GM21360 (cell line): ENCODE measurements around the gene SEMA4D.

Experiments used
- ATAC-seq: cut with Tn5 transposase; IDR thresholded peaks from one replicate; pipeline ENCODE4 v1.9.1; 2021; ENCODE audit warnings: mild to moderate bottlenecking, moderate library complexity; ENCODE audit not compliant: unreplicated experiment

SEMA4D gene

DNA sequence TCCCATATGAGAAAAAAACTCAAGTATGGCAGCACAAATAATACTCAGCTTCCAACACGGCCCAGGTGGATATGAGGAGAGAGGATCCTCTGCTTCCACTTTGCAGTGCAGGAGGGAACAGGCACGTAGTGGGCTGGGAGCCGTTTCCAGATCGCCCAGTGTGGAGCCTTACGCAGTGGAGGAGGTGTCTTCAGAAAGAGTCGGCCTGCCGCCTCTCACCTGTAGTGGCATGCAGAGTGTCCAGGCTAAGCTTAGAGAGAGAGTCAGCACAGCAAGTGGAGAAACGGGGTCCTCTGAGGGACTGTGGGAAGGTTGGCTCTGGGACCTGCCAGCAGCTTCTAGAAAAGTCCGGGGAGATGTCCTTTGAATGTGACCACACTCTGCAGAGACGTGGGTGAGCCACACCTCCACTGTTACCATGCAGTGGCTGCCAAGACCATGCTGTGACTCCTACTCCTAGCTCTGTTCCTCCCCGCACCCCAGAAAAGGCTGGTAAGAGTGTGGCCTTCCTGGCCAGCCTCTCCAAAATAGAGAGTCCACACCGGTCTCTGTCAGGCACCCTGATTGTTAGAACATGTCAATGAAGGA is 3.5 kb upstream of the SEMA4D start:
- no peak for ATAC-seq

GRCh38 chr9:89500008-89500407 is 2.1 kb upstream of the SEMA4D start:
- no peak for ATAC-seq

- no peak for ATAC-seq
Observed at GRCh38 chr9:89498852-89499480, 1.1 kb upstream of the SEMA4D start.

DNA sequence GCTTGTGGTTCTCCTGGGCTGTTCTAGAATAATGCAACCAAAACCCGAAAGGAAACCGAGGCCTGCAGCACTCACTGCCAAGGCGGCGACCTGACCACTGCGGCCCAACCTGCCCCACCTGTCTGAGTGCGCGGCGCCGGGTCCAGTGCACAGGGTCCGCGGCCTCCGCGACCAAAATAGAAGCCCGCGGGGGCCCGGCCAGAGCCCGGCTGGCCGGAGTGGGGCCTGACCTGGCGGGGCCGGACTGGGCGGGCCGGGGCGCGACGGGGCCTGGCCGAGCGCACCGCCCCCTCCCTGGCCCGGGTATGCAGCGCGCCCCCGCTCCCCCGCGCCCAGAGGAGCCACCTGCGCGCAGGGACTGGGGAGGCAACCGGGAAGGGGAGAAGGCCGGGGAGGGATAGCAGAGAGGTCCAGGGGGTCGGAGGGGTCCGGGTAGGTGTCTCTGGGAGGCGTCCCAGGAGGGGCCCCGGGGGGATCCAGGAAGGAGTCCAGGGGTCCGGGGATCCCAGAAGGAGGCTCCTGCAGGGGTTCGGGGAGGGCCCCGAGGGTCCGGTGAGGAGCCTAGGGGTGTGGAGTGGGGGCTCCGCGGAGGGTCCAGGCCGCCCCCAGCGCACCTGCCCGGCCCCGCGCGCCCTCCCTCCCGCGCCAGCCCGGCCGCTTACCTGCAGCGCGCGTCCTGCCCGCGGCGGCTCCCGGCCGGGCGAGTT is 503 bp downstream of the SEMA4D start:
- ATAC-seq: peak; percentile 24

DNA sequence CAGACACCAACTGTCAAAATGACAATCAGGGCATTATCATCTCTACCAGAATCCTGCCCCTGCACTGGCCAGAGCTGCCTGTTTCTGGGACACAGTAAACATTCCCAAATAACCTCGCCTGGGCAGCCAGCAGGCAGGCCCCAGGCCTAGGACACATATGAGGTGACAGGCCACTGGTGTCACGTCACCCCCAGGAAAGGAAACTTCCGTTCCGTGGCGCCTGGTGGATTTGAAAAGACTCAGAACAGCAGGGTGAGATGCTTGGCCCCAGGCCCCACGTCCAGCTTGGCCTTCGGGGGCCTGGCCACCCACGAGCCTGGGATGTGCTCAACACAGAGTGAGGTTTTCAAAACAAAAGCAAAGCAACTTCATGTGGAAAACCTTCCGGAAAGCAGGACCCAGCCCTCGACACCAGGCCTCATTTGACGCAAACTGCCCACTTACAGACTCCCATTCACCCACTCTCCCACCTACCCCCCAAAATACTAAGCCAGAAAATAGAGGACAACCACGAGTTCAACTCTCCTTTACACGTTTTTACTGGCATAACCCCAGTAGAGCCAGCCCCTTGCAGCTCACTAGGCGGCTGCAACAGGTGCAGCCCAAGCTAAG is 1.2 kb downstream of the SEMA4D start:
- ATAC-seq: no peak

GRCh38 chr9:89495824-89496560 is 1.9 kb downstream of the SEMA4D start:
- no peak for ATAC-seq

DNA sequence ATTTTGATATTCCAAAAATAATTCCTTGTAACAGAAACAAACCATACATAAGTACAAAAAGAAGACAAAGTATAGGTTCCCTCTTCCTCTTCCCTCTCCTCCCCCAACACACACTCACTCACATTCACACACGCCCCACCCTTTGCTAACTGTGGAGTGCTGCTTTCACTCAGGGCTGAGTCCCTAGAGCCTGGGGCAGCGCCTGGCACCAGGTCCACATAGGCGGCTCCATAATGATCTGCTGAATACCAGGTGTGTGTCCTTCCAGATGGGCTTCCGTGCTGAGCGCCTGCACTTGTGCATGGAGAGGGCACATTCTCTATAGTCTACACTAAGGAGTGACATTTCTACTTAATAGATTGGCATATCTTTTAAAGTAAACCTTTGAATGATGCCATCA is 3.7 kb downstream of the SEMA4D start:
- ATAC-seq: no peak

GRCh38 chr9:89493671-89494070 is 4.2 kb downstream of the SEMA4D start:
- no peak for ATAC-seq

- no peak for ATAC-seq
Observed at GRCh38 chr9:89493181-89493580, 4.7 kb downstream of the SEMA4D start.

DNA sequence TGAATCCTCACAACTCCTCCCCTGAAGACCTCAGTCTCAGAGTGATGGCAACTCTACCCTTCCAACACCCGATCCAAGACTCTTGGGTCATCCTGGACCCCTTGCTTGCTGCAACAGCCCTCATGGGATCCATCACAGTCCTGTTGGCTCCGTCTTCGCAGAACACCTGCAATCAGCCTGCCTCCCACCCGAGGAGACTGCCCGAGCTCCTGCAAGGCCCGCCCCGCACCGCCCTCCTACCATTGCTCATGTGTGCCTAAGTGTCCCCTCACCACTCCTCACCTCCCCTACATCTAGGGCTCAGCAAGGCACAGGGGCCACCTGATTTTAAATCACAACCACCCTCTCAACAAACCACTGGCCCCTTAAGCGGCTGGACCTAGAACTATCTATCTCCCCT is 5.3 kb downstream of the SEMA4D start:
- ATAC-seq: no peak

- no peak for ATAC-seq
Observed at GRCh38 chr9:89491694-89492093, 6.2 kb downstream of the SEMA4D start.

- no peak for ATAC-seq
Observed at GRCh38 chr9:89489548-89490530, 8.1 kb downstream of the SEMA4D start.

GRCh38 chr9:89488936-89489335 is 9.0 kb downstream of the SEMA4D start:
- ATAC-seq: no peak

GRCh38 chr9:89488131-89488530 is 9.8 kb downstream of the SEMA4D start:
- no peak for ATAC-seq

DNA sequence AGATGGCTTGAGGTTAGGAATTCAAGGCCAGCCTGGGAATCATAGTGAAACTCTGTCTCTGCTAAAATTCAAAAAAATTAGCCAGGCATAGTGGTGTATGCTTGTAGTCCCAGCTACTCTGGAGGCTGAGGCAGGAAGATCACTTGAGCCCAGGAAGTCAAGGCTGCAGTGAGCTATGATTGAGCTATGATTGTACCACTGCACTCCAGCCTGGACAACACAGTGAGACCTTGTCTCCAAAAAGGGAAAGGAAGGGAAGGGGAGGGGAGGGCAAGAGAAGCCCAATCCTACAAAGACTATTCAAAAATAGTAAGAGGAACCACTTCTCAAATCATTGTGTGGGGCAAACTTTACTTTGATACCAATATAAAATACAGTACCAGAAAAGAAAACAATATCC is 11.2 kb downstream of the SEMA4D start:
- no peak for ATAC-seq

DNA sequence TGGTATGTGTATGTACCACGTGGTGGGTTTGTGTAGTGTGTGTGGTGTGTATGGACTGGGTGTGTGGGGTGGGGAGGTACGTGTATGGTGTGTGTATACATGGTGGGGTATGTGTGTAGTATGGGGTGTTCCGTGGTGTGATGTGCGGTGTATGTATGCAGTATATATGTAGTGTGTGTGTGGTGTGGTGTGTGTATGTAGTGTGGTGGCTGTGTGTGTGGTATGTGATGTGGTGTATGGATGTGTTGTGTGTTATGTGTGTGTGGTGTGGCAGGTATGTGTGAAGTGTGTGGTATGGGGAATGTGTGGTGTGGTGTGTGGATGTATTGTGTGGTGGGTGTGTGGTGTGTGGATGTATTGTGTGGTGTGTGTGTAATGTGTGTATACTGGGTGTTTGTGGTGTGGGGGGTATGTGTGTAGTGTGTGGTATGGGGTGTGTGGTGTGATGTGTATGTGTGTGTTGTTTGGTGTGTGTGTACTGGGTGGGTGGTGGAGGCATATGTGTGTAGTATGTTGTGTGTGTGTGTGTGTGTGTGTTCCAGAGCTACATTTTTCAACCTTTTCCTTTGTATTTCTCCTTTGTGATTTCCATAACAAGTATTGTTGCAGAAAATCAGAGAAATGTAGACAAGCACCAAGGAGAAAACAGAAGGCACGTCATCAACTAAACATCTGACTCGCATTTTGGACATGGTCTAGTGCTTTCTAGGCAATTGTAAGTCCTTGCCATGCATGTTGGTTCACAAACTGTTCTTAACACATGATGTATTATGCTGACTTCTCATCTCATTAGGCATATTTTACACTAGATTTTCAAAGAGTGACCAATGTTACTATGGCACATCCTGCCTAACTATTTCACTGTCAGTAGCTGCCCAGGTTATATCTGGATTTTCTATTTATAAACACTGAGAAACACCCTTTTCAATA is 13.2 kb downstream of the SEMA4D start:
- peak; percentile 6 for ATAC-seq

GRCh38 chr9:89483592-89484474 is 14.1 kb downstream of the SEMA4D start:
- peak; percentile 46 for ATAC-seq

DNA sequence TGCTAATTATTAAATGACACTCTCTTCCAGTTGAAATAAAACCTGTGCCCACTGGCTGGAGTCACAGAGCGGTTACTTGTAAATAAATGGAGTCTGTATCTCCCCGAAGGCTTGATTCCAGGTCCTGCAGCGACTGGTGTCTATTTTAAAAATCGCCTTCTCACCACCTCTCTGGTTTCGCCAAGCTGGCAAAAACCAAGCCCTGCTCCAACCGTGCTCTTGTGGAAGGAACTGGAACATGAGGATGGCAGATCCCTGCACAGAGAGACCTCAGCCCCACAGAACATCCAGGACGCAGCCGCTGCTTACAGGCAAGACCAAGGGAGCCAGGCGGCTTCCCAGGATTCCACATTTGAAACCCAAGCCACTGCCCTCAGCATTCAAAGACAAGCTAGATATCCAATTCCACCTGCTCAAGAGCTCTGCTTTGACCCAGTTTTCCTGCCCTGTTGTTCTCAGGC is 15.0 kb downstream of the SEMA4D start:
- no peak for ATAC-seq
